Mucosa of stomach (tissue), 1 donor: ENCODE data around the gene NSG1.
"Not testable (repeated sequence)": the region's sequence is repeated elsewhere in the genome, so short reads cannot be mapped to it uniquely, and the experiment has no call there.

Experiments
- H3K27me3 ChIP-seq: one replicate; pipeline ENCODE4 v1.7.0; 2013; ENCODE audit warnings: mild to moderate bottlenecking, low read length; ENCODE audit not compliant: control insufficient read depth, insufficient read depth
- H3K36me3 ChIP-seq: one replicate; pipeline ENCODE4 v1.7.0; 2013; ENCODE audit warnings: low read length; ENCODE audit not compliant: control insufficient read depth, insufficient read depth
- H3K4me1 ChIP-seq: one replicate; pipeline ENCODE4 v1.7.0; 2013; ENCODE audit warnings: mild to moderate bottlenecking, low read length; ENCODE audit not compliant: control insufficient read depth, insufficient read depth
- H3K4me3 ChIP-seq: one replicate; pipeline ENCODE4 v1.7.0; 2013; ENCODE audit warnings: low read length
- H3K9ac ChIP-seq: one replicate; pipeline ENCODE4 v1.7.0; 2013; ENCODE audit warnings: mild to moderate bottlenecking, low read length, moderate library complexity
- H3K9me3 ChIP-seq: one replicate; pipeline ENCODE4 v1.7.0; 2013; ENCODE audit warnings: mild to moderate bottlenecking, low read length, moderate library complexity; ENCODE audit not compliant: control insufficient read depth
- donor health status: Pancreatic carcinoma.

Gene NSG1, protein sequence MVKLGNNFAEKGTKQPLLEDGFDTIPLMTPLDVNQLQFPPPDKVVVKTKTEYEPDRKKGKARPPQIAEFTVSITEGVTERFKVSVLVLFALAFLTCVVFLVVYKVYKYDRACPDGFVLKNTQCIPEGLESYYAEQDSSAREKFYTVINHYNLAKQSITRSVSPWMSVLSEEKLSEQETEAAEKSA

DNA sequence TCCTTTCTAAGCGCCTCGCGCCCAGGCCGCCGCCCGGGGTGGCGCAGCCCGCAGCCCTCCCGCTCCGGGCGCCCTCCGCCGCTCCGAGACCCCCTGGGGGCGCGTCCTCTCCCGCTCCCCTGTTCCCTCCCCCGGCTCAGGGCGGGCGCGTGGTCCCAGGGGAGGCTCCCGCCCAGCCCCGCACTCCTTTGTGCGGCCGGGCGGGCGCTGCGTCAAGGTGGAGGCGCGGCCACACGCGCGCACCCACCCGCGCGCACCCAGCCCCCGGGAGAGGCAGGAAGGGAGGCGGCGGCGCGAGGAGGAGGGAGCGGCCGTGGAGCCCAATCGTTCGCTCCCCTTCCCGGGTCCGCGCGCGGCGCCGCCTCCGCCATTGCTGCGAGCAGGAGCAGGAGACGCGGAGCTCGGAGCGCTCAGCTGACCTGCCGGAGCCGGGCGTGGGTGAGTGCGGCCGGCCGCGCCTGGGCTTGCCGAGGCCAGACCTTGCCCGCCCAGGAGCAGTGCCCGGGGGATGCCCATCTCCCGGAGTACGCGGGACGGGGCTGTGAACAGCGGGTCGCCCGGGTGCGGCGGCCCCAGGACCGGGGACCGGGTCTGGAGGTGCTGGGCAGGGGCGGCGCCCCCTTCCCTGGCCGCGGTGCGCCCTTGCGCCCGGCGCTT, at the start of gene NSG1:
TSS of gene NSG1 (plus strand) at position 367 of the 657 bp plus-strand sequence. CDS start 528 bp downstream, outside the sequence.
- H3K4me1 ChIP-seq = peaks cover 14% of the 10 kb centered on the region
- H3K9me3 ChIP-seq = no peaks in the 10 kb centered on the region
- H3K27me3 ChIP-seq = peaks cover 74% of the 10 kb centered on the region
- H3K4me3 ChIP-seq = no peak within 1 kb of the TSS
- H3K36me3 ChIP-seq = no peaks in the 10 kb centered on the region
- H3K9ac ChIP-seq = no peak within 1 kb of the TSS

DNA sequence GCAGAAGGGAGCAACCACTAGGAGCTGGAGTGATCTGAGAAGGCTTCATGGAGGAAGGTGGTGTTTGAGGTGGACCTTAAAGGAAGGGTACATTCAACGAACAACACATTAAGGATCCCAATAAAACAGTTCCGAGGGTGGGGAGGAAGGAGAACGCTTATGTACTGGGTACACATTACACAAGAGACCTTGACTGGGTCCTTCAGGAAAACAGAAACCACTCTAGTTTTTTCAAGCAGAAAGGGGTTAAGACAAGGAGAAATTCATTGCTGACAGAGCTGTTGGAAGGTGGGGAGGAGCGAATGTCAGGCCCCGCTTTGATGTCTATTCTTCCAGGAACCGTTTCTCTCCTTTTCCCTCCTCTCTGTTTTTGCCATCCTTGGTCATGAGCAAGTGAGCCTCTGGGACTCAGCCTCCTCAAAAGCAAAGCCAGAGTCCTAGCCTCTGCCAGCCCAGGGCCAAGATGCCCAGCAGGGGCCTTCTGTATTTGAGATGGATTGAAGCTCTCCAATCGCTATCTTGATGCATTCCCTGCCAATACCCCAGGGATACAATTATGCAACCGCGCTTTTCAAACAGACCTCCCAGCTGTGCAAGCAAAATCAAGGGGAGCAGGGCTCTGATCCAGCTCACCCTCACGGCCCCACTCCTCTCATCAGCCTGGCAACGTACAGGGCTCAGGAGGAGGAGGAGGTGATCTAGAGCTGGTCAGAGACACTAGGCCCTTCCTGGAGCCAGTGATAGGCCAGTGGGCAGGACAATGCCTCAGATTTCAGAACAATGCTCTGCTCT, 48.5 kb upstream of the NSG1 start:
- H3K9ac ChIP-seq = no peak overlapping the region
- peaks cover 2% of the 10 kb centered on the region for H3K27me3 ChIP-seq
- no peak overlapping the region for H3K4me3 ChIP-seq
- H3K9me3 ChIP-seq = no peaks in the 10 kb centered on the region
- H3K4me1 ChIP-seq = no peaks in the 10 kb centered on the region
- no peaks in the 10 kb centered on the region for H3K36me3 ChIP-seq

DNA sequence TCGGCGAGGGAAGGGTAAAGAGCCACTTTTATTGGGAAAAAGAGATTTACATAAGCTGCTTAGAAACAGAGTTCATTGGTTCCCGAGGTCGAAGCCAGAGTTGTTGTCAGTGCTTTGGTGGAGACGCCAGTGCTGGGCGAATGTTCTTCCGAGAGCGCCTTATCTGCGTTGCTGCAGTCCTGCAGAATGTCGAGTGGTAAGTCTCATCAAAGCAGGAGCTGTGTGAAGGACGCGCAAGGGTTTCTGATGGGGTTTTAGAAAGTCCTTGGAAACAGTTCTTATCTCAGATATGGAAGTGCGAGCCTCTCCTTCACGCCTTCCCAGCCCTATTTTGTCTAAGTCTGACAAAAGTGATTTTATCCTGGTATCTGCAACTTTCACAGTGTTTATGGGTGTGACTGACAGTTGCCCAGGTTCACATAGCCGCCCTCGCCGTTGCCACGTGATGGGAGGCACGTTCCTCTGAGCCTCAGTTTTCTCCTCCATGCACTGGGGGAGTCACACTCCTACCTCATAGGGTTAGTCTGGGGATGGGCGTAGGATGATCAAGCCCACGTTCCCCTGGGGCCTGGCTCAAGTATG, 47.3 kb upstream of the NSG1 start:
- H3K9ac ChIP-seq = no peak overlapping the region
- no peaks in the 10 kb centered on the region for H3K36me3 ChIP-seq
- peaks cover 2% of the 10 kb centered on the region for H3K27me3 ChIP-seq
- H3K4me3 ChIP-seq = no peak overlapping the region
- H3K9me3 ChIP-seq = no peaks in the 10 kb centered on the region
- H3K4me1 ChIP-seq = no peaks in the 10 kb centered on the region

DNA sequence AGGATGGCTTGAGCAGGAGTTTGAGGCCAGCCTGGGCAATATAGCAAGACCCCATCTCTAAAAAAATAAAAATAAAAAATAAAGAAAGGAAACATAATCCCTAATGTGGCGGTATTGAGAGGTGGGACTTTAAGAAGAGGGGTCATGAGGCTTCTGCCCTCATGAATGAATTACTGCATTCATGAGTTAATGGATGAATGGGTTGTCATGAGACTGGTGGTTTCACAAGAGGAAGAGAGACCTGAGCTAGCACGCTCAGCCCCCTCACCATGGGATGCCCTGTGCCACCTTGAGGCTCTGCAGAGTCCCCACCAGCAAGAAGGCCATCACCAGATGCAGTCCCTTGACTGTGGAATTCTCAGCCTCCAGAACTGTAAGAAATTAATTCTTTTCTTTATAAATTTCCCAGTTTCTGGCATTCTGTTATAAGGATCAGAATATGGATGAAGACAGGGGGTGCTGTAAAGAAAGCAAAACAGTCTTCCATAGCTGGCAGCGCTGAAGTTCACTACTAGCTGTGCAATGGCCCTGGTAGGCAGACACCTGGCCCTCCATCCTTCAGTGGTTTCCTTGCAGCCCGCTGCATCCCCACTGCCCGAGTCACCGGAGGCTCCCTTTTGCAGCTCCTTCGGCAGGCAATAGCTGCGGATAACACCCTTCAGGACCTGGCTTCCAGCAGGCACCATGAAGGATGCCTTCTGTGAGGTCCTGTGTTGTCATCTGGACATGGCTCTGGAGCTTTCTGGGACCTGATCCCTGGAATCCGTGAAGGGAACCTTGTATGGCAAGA, 44.8 kb upstream of the NSG1 start:
- no peaks in the 10 kb centered on the region for H3K36me3 ChIP-seq
- no peaks in the 10 kb centered on the region for H3K4me1 ChIP-seq
- no peak overlapping the region for H3K9ac ChIP-seq
- no peak overlapping the region for H3K4me3 ChIP-seq
- peaks cover 2% of the 10 kb centered on the region for H3K27me3 ChIP-seq
- H3K9me3 ChIP-seq = no peaks in the 10 kb centered on the region

DNA sequence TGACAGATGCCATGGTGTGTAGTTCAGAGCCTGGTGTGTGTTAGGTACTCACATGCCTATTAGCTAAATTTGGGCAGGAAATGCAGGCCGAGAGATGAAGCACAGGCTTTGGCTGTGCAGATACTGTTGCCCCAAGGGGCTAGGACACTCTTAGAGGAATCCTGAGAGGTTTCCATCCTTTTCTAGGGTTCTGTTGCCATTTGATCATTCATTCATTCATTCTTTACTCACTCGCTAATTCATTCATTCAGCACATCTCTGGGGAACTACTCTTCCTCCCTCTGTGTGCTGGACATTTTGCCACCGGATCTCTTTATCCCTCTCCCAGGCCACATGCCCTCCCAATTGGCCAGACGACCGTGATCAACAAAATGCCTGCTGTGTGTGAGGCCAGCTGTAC, 43.9 kb upstream of the NSG1 start:
- Histone ChIP-seq H3K4me3 (no peak overlapping the region), H3K4me1 (no peaks in the 10 kb centered on the region), H3K9me3 (no peaks in the 10 kb centered on the region), H3K9ac (no peak overlapping the region), H3K36me3 (no peaks in the 10 kb centered on the region), H3K27me3 (peaks cover 2% of the 10 kb centered on the region)

DNA sequence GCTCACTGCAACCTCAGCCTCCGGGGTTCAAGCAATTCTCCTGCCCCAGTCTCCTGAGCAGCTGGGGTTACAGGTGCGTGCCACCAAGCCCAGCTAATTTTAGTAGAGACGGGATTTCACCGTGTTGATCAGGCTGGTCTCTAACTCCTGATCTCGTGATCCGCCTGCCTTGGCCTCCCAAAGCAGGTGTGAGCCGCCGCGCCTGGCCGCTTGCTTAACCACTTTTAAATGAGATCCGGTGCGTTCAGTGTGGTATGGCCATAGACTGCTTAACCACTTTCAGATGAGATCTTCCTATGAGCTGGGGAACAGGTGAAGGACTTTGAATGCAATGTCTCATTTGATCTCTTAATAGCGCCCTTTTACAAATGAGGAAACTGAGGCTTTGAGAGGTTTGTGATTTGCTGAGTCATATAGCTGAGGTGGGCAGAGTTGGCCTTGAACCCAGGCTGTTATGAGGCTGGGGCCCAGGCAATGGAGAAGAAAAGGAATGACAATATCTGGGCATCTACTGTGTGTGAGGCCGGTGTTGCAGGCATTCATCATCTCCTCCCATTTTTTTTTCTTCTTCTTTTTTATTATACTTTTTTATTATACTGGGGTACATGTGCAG, 41.9 kb upstream of the NSG1 start:
- H3K9ac ChIP-seq = no peak overlapping the region
- no peak overlapping the region for H3K4me3 ChIP-seq
- no peaks in the 10 kb centered on the region for H3K9me3 ChIP-seq
- no peaks in the 10 kb centered on the region for H3K4me1 ChIP-seq
- H3K36me3 ChIP-seq = no peaks in the 10 kb centered on the region
- no peaks in the 10 kb centered on the region for H3K27me3 ChIP-seq

DNA sequence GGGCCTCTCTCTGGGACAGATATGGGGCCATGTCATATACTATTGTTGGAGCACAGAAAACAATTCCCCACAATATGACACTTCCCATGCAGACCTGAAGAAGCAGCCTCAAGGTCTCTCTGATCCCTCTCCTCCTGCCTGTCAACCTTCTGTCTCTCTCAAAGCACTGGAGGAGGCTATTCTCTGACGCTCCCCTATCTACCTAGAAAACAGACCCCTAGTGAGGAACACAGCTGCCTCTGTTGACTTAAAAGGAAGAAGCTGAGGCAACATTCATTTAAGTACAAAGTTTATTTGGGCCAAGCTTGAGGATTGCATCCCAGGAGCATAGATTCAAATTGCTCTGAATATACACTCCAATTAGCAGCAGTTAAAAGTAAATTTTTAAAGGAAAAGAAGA, 39.3 kb upstream of the NSG1 start:
- Histone ChIP-seq H3K4me1 (no peaks in the 10 kb centered on the region), H3K36me3 (no peaks in the 10 kb centered on the region), H3K27me3 (no peaks in the 10 kb centered on the region), H3K4me3 (no peak overlapping the region), H3K9me3 (no peaks in the 10 kb centered on the region), H3K9ac (no peak overlapping the region)

DNA sequence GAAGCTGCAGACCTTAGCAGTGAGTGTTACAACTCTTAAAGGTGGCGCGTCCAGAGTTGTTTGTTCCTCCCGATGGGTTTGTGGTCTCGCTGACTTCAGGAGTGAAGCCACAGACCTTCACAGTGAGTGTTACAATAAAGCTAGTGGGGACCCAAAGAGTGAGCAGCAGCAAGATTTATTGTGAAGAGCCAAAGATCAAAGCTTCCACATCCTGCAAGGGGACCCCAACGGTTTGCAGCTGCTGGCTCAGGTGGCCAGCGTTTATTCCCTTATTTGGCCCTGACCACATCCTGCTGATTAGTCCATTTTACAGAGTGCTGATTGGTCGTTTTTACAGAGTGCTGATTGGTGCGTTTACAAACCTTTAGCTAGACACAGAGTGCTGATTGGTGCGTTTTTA, 38.3 kb upstream of the NSG1 start:
- not testable (repeated sequence) for H3K27me3 ChIP-seq, H3K36me3 ChIP-seq, H3K9me3 ChIP-seq, H3K4me1 ChIP-seq, H3K9ac ChIP-seq, H3K4me3 ChIP-seq

DNA sequence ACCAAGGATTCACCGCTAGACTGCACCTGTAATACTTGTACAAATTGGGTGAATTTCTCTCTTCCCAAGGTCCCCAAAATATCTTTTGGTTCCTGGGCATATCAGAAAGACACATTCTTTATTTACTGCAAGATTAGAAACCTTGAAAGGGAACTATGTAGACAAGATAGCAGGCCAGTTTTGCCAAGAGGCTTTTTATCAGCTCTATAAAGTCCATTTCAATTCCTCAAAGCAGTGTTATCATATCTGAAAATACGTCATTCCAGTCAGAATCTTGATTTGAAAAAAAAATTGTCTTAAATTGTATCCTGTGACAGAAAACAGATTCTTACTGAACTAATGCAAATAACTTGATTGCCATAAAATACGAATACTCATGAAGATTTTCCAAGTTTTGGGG, 37.0 kb upstream of the NSG1 start:
- Histone ChIP-seq H3K36me3 (no peaks in the 10 kb centered on the region), H3K9me3 (no peaks in the 10 kb centered on the region), H3K27me3 (no peaks in the 10 kb centered on the region), H3K9ac (no peak overlapping the region), H3K4me3 (no peak overlapping the region), H3K4me1 (no peaks in the 10 kb centered on the region)

DNA sequence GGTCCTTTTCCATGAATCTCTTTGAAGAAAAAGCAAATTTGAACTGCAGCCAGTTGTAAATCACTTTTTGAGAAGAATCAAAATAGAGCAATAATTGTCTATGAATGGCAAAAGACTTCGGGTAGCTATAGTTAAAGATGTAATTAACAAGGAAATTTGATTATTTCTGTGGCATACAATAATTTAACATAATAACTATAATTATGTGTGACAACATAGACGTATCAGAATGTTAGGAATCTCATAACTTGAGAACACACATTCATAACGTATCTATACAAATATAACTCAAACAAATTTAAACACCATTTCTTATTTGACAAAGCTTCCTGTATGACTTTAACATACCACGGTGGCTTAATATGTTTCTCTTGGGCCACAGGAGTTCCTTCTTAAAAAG, 36.0 kb upstream of the NSG1 start:
- Histone ChIP-seq H3K27me3 (no peaks in the 10 kb centered on the region), H3K9ac (no peak overlapping the region)

DNA sequence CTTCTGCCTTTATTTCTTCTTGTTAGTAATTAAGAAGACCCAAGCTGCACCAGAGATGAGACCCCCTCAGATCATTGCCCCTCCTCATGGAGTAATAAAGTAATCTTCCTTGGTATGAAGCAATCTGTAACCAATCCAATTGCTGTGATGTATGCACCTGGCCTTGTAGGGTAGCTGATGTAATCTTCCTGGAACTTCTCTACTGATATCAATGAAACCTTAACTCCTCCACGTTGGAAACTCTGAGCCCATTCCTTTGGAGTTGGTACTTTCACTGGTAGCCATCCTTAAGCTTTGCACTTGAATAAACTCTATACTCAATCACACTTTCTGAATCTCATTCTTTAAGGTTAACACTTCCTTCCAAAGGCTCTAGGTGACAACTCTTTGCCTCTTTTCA, 31.6 kb upstream of the NSG1 start:
- Histone ChIP-seq H3K36me3 (no peaks in the 10 kb centered on the region), H3K9ac (no peak overlapping the region), H3K27me3 (no peaks in the 10 kb centered on the region), H3K4me1 (peaks cover 6% of the 10 kb centered on the region), H3K4me3 (no peak overlapping the region), H3K9me3 (no peaks in the 10 kb centered on the region)

More for the DNA sequence above, 36.0 kb upstream of the NSG1 start:
- H3K36me3 ChIP-seq = no peaks in the 10 kb centered on the region
- H3K9me3 ChIP-seq = no peaks in the 10 kb centered on the region
- no peaks in the 10 kb centered on the region for H3K4me1 ChIP-seq
- H3K4me3 ChIP-seq = no peak overlapping the region
